Measurements from ENCODE around the gene HKDC1. TPM values are rescaled to one million over a fixed set of nuclear protein-coding genes. Genes with fewer than 3 reads are reported as not detected.

The HKDC1 gene
- total RNA-seq, 4 donors from 2014 or later = 0.06 to 1.5 (median 0.17) TPM; not detected in 1

- H3K27ac ChIP-seq (replicated peaks in 1 of 4) = no peak overlapping the region
These were observed 12.8 kb downstream of the HKDC1 start for GRCh38 chr10:69232736-69233480.

GRCh38 chr10:69234447-69234846 lies 14.3 kb downstream of the HKDC1 start:
- H3K9me3 ChIP-seq = no peaks in the 10 kb centered on the region
- no peak for DNase-seq (ENCODE audit: extremely low spot score)
- 96% methylated on average over 3 of the region's 3 CpGs for WGBS
- H3K27ac ChIP-seq (replicated peaks in 1 of 4) = no peak overlapping the region
- intact Hi-C loops (cut with DNase I) = loop anchor here (10.0 kb wide), 1 partner anchor 400 kb away; the partner anchor contains the start of gene FAM241B
- no peak for TF ChIP-seq EP300 (IDR thresholded peaks at IDR 0.05)
- no peak for TF ChIP-seq POLR2AphosphoS5 (IDR thresholded peaks at IDR 0.05)
- TF ChIP-seq, protein P1, sequence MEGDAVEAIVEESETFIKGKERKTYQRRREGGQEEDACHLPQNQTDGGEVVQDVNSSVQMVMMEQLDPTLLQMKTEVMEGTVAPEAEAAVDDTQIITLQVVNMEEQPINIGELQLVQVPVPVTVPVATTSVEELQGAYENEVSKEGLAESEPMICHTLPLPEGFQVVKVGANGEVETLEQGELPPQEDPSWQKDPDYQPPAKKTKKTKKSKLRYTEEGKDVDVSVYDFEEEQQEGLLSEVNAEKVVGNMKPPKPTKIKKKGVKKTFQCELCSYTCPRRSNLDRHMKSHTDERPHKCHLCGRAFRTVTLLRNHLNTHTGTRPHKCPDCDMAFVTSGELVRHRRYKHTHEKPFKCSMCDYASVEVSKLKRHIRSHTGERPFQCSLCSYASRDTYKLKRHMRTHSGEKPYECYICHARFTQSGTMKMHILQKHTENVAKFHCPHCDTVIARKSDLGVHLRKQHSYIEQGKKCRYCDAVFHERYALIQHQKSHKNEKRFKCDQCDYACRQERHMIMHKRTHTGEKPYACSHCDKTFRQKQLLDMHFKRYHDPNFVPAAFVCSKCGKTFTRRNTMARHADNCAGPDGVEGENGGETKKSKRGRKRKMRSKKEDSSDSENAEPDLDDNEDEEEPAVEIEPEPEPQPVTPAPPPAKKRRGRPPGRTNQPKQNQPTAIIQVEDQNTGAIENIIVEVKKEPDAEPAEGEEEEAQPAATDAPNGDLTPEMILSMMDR (IDR thresholded peaks at IDR 0.05) = no peak
- TF ChIP-seq POLR2A (IDR thresholded peaks at IDR 0.05; ENCODE audit: low read depth) = no peak
- H3K36me3 ChIP-seq = no peaks in the 10 kb centered on the region
- H3K27me3 ChIP-seq = no peaks in the 10 kb centered on the region
- no peak overlapping the region for H3K4me3 ChIP-seq
- H3K4me1 ChIP-seq = peaks cover 4 to 11% (median 7%) of the 10 kb centered on the region in 4 donors

More at GRCh38 chr10:69232736-69233480, 12.8 kb downstream of the HKDC1 start:
- WGBS = 79% methylated on average over 22 of the region's 22 CpGs
- peaks cover 3 to 6% (median 4%) of the 10 kb centered on the region in 4 donors for H3K4me1 ChIP-seq
- no peak overlapping the region for H3K4me3 ChIP-seq
- intact Hi-C loops (cut with DNase I) = loop anchor here (10.0 kb wide), 1 partner anchor 402 kb away; the partner anchor contains the start of gene FAM241B
- no peaks in the 10 kb centered on the region for H3K9me3 ChIP-seq
- H3K27me3 ChIP-seq = no peaks in the 10 kb centered on the region
- DNase-seq (ENCODE audit: extremely low spot score) = no peak
- H3K36me3 ChIP-seq = no peaks in the 10 kb centered on the region
- TF ChIP-seq POLR2A (IDR thresholded peaks at IDR 0.05; ENCODE audit: low read depth) = no peak

DNA sequence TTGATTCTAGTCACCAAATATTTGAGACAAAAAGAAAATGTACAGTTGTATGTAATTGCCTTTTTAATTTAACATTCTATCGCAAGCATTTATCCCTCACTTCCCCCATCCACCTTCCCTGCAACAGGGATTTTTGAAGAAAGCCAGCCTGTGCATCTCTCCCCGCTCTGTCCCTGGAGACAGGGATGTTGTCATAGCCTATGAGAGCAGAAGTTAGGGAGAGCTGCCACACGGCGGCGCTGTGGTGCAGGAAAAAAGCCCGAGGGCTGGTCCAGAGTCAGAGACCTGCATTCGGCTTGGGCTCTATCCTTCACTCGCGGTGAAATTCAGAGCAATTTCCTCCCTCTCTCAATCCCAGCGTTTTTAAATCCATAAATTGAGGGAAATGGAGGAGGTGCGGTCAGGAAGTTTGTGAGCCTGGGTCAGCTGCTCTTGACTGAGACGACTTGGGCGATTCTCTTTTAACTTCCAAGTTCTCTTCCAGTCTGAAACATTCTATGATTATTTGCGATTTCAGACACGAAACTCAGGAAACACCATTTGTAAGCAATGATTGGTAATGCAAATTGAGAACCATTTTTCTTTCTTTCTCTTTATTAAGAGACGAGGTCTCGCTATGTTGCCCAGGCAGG lies 17.5 kb downstream of the HKDC1 start:
- Histone ChIP-seq H3K9me3 (no peaks in the 10 kb centered on the region), H3K27me3 (no peaks in the 10 kb centered on the region), H3K27ac (replicated peaks in 1 of 4) (no peak overlapping the region), H3K4me3 (no peak overlapping the region), H3K4me1 (peaks cover 4 to 21% (median 11%) of the 10 kb centered on the region in 4 donors), H3K36me3 (no peaks in the 10 kb centered on the region)
- WGBS = 22% methylated on average over 17 of the region's 17 CpGs
- TF ChIP-seq POLR2A (IDR thresholded peaks at IDR 0.05; ENCODE audit: low read depth) (no peak), POLR2AphosphoS5 (IDR thresholded peaks at IDR 0.05) (peak in 1 of 2 donors; percentile 74)
- TF ChIP-seq, protein P1 (IDR thresholded peaks at IDR 0.05) = peak; percentile 91 to 98 (median 91)
- peak; percentile 96 for DNase-seq (ENCODE audit: extremely low spot score)
- intact Hi-C loops (cut with DNase I) = loop anchor here (1.0 to 10.0 kb wide), 3 partner anchors 80 to 397 kb away; partner anchors contain the start of gene FAM241B

GRCh38 chr10:69239136-69239535 lies 19.0 kb downstream of the HKDC1 start:
- intact Hi-C loops (cut with DNase I) = loop anchor here (5.0 to 10.0 kb wide), 2 partner anchors 78 to 396 kb away; partner anchors contain the start of gene FAM241B
- Histone ChIP-seq H3K36me3 (no peaks in the 10 kb centered on the region), H3K9me3 (no peaks in the 10 kb centered on the region), H3K27me3 (no peaks in the 10 kb centered on the region), H3K4me3 (no peak overlapping the region), H3K27ac (replicated peaks in 1 of 4) (no peak overlapping the region), H3K4me1 (peaks cover 4 to 21% (median 11%) of the 10 kb centered on the region in 4 donors)
- whole genome bisulfite sequencing = 75% methylated on average over 5 of the region's 5 CpGs
- DNase-seq (ENCODE audit: extremely low spot score) = no peak
- TF ChIP-seq POLR2AphosphoS5 (IDR thresholded peaks at IDR 0.05) = no peak
- TF ChIP-seq EP300 (IDR thresholded peaks at IDR 0.05) = no peak
- TF ChIP-seq POLR2A (IDR thresholded peaks at IDR 0.05; ENCODE audit: low read depth) = no peak
- TF ChIP-seq, protein P1 (IDR thresholded peaks at IDR 0.05) = no peak

Data from esophagus muscularis mucosa (tissue), 4 donors.